ENCODE data around the gene RBM38. TPM values are rescaled to one million over a fixed set of nuclear protein-coding genes. Genes with fewer than 3 reads are reported as not detected.

RBM38 gene
- total RNA-seq, 1 donor from 2014 or later, result 24.8 TPM

DNA sequence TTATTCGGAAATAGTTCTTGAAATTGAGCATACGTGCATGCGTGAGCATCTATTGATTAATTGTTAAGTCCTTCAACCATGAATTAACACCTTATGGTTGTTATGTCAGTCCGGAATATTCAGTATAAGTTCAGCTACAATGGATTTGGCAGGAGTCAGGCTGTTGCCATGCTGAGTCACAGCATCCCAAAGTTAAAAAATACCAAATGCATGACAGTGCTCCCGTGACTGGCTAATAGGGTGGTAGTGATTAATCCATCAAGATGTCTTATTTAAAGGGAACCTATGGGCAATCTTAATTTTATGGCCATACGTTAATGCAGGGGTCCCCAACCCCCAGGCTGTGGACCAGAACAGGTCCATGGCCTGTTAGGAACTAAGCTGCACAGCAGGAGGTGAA is 29.7 kb upstream of the RBM38 start:
- Histone ChIP-seq H3K36me3 (peaks cover 4 to 30% of the 10 kb centered on the region in 2 donors), H3K9me3 (no peaks in the 10 kb centered on the region), H3K27ac (no peak overlapping the region), H3K4me3 (no peak overlapping the region), H3K4me1 (no peaks in the 10 kb centered on the region), H3K27me3 (no peaks in the 10 kb centered on the region)
- intact Hi-C loops (cut with DNase I), result no loop called here
- no peak for DNase-seq (ENCODE audit: extremely low spot score in 2 of 2)
- TF ChIP-seq POLR2A (IDR thresholded peaks at IDR 0.05) (no peak), POLR2AphosphoS5 (IDR thresholded peaks at IDR 0.05; ENCODE audit: insufficient read depth in 1 of 2, low read depth in 1 of 2) (no peak), CTCF (IDR thresholded peaks at IDR 0.05) (no peak)

DNA sequence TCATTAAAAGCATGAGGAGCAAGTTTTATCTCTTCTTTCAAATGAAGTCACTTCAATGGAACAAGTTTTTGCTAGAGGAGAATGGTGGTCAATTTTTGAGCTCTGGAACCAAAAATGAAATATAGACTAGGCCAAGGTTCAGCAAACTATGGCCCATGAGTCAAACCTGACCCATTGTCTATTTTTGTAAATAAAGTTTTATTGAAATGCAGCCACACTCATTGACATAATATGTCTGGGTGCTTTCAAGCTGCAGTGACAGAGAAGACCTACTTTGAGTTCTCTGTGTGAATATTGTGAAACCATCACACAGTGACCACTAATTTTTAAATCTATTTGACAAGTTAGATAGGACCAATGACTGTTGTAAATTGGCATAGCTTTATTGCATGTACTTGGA is 26.7 kb upstream of the RBM38 start:
- no peak overlapping the region for H3K4me3 ChIP-seq
- intact Hi-C loops (cut with DNase I), result no loop called here

GRCh38 chr20:57369596-57369995 is 21.6 kb upstream of the RBM38 start:
- H3K36me3 ChIP-seq, result peaks cover 4 to 93% of the 10 kb centered on the region in 2 donors
- TF ChIP-seq POLR2AphosphoS5 (IDR thresholded peaks at IDR 0.05; ENCODE audit: insufficient read depth in 1 of 2, low read depth in 1 of 2) (no peak), POLR2A (IDR thresholded peaks at IDR 0.05) (no peak), CTCF (IDR thresholded peaks at IDR 0.05) (no peak)
- no peak for DNase-seq (ENCODE audit: extremely low spot score in 2 of 2)
- no peak overlapping the region for H3K4me3 ChIP-seq
- intact Hi-C loops (cut with DNase I), result no loop called here
- no peaks in the 10 kb centered on the region for H3K4me1 ChIP-seq
- H3K9me3 ChIP-seq, result no peaks in the 10 kb centered on the region
- H3K27me3 ChIP-seq, result no peaks in the 10 kb centered on the region
- H3K27ac ChIP-seq, result no peak overlapping the region

More for the DNA sequence above, 26.7 kb upstream of the RBM38 start:
- peaks cover 4 to 53% of the 10 kb centered on the region in 2 donors for H3K36me3 ChIP-seq
- no peaks in the 10 kb centered on the region for H3K4me1 ChIP-seq
- H3K27ac ChIP-seq, result no peak overlapping the region
- TF ChIP-seq POLR2A (IDR thresholded peaks at IDR 0.05) (no peak), POLR2AphosphoS5 (IDR thresholded peaks at IDR 0.05; ENCODE audit: insufficient read depth in 1 of 2, low read depth in 1 of 2) (no peak), CTCF (IDR thresholded peaks at IDR 0.05) (no peak)
- H3K9me3 ChIP-seq, result no peaks in the 10 kb centered on the region
- no peak for DNase-seq (ENCODE audit: extremely low spot score in 2 of 2)
- H3K27me3 ChIP-seq, result no peaks in the 10 kb centered on the region

GRCh38 chr20:57370316-57370715 is 20.9 kb upstream of the RBM38 start:
- Histone ChIP-seq H3K27me3 (no peaks in the 10 kb centered on the region), H3K36me3 (peaks cover 4 to 96% of the 10 kb centered on the region in 2 donors)
- DNase-seq (ENCODE audit: extremely low spot score in 2 of 2), result no peak

More at GRCh38 chr20:57370316-57370715, 20.9 kb upstream of the RBM38 start:
- Histone ChIP-seq H3K4me1 (no peaks in the 10 kb centered on the region), H3K27ac (no peak overlapping the region), H3K9me3 (no peaks in the 10 kb centered on the region), H3K4me3 (no peak overlapping the region)
- intact Hi-C loops (cut with DNase I), result no loop called here
- TF ChIP-seq POLR2A (IDR thresholded peaks at IDR 0.05) (no peak), POLR2AphosphoS5 (IDR thresholded peaks at IDR 0.05; ENCODE audit: insufficient read depth in 1 of 2, low read depth in 1 of 2) (no peak), CTCF (IDR thresholded peaks at IDR 0.05) (no peak)

Data from vagina (tissue), 2 donors.